K562 (cell line): ENCODE results near the gene FHIT. TPM values are rescaled to one million over a fixed set of nuclear protein-coding genes. Genes with fewer than 3 reads are reported as not detected.

Experiments
- ATAC-seq: fragments of 200-7000 bp; cut with Tn5 transposase; 3 replicates; pipeline ENCODE4 v1.9.1; 2020; ENCODE audit warnings: moderate library complexity
- BruUV-seq: library from RNA; stranded (reverse); fragments of 400-500 nt; replicated peaks from 2 replicates; lab custom pipeline; 2021; lab: Mats Ljungman, UMichigan
- CTCF ChIA-PET: fragments of 300-600 bp; formaldehyde crosslinking; extraction: SDS; loops from one replicate; lab custom pipeline; 2021; ENCODE audit warnings: low intra/inter-chr PET ratio; lab: Yijun Ruan, JAX
- POLR2A ChIA-PET: fragments of 300-600, 350-650 bp; sonication (Branson Sonifier 250); formaldehyde crosslinking; extraction: SDS; loops from one replicate; lab custom pipeline; 2021; ENCODE audit warnings: antibody characterized with exemption, inconsistent platforms; lab: Yijun Ruan, JAX
- DNase-seq, 4 experiments: peaks; one replicate each; pipeline versions ENCODE4 v3.0.0 to v3.0.0-alpha.2; 2011 to 2018; ENCODE audit warnings: low spot score in 3 of 4, mixed read lengths in 3 of 4; ENCODE audit errors: extremely low read depth in 1 of 4
- FAIRE-seq: peaks from 2 replicates; lab custom pipeline; 2011; peaks lifted over from hg19 to GRCh38; lab: Jason Lieb, UNC
- H2AFZ ChIP-seq: 2 replicates; pipeline ENCODE4 v1.6.0; 2011; ENCODE audit warnings: low read depth, low read length, control low read depth, inconsistent platforms
- H3K27ac ChIP-seq: fragments of 200-600 bp; 3 replicates; pipeline ENCODE4 v1.8.0; 2011; ENCODE audit warnings: low read depth, mild to moderate bottlenecking, control low read depth, inconsistent platforms, low read length, moderate library complexity, mixed read lengths; ENCODE audit errors: extremely low read depth
- H3K27me3 ChIP-seq, 2 experiments: fragments of 300-600 bp in 1 of 2; 2 replicates in 1 of 2; 3 replicates in 1 of 2; pipeline versions ENCODE4 v1.6.0 to v1.8.0; 2011; ENCODE audit warnings: inconsistent platforms in 2 of 2, low read length in 2 of 2, mild to moderate bottlenecking in 1 of 2, mixed read lengths in 1 of 2, moderate library complexity in 1 of 2; ENCODE audit not compliant: control insufficient read depth in 2 of 2, insufficient read depth in 2 of 2
- H3K36me3 ChIP-seq: fragments of 300-600 bp; 3 replicates; pipeline ENCODE4 v1.8.0; 2011; ENCODE audit warnings: mild to moderate bottlenecking, low read length, inconsistent platforms; ENCODE audit not compliant: control insufficient read depth, insufficient read depth
- H3K4me1 ChIP-seq, 2 experiments: fragments of 200-600 bp in 1 of 2; replicated peaks in 1 of 2; 2 replicates in 1 of 2; 3 replicates in 1 of 2; pipeline versions ENCODE4 v1.5.1 to v1.8.0; 2011; ENCODE audit warnings: inconsistent platforms in 2 of 2, low read length in 2 of 2, mild to moderate bottlenecking in 1 of 2, mixed read lengths in 1 of 2, moderate library complexity in 1 of 2; ENCODE audit not compliant: control insufficient read depth in 2 of 2, insufficient read depth in 2 of 2
- H3K4me2 ChIP-seq: 2 replicates; pipeline ENCODE4 v1.6.1; 2011; ENCODE audit warnings: low read length, control low read depth, inconsistent platforms, mixed read lengths; ENCODE audit not compliant: insufficient read depth
- H3K4me3 ChIP-seq: fragments of 200-600 bp; sonication (generic), shearing (Covaris generic); 2 replicates; pipeline ENCODE4 v1.5.1; 2016; ENCODE audit warnings: control low read depth, inconsistent platforms
- H3K79me2 ChIP-seq: fragments of 200-600 bp; 3 replicates; pipeline ENCODE4 v1.8.0; 2011; ENCODE audit warnings: low read length, inconsistent platforms; ENCODE audit not compliant: control insufficient read depth, insufficient read depth
- H3K9ac ChIP-seq, 2 experiments: 2 replicates each; pipeline versions ENCODE4 v1.6.0 to v1.6.1; 2011; ENCODE audit warnings: low read depth in 2 of 2, low read length in 2 of 2, control low read depth in 1 of 2, inconsistent platforms in 1 of 2, mild to moderate bottlenecking in 1 of 2, mixed read lengths in 1 of 2; ENCODE audit not compliant: insufficient read depth in 1 of 2
- H3K9me1 ChIP-seq: one replicate; pipeline ENCODE4 v1.6.0; 2011; ENCODE audit warnings: inconsistent platforms, mild to moderate bottlenecking, low read length, moderate library complexity; ENCODE audit not compliant: control insufficient read depth, insufficient read depth
- H3K9me3 ChIP-seq: replicated peaks from 2 replicates; pipeline ENCODE4 v1.5.1; 2011; ENCODE audit warnings: low read depth, low read length, inconsistent platforms; ENCODE audit not compliant: control insufficient read depth, insufficient read depth
- H4K20me1 ChIP-seq: replicated peaks from 2 replicates; pipeline ENCODE4 v1.6.1; 2011; ENCODE audit warnings: low read length, inconsistent platforms, mixed read lengths; ENCODE audit not compliant: control insufficient read depth, insufficient read depth
- EP300 ChIP-seq: IDR thresholded peaks from 2 replicates; pipeline ENCODE4 v1.6.1; 2012; ENCODE audit warnings: low read length, improper control_type of control experiment
- HDAC6 ChIP-seq: IDR thresholded peaks from 2 replicates; pipeline ENCODE4 v1.6.1; 2012; ENCODE audit warnings: low read depth, mild to moderate bottlenecking, control low read depth, inconsistent platforms, low read length, moderate library complexity
- HNRNPH1 ChIP-seq: fragments of 200-400 bp; formaldehyde crosslinking; optimal IDR thresholded peaks from 2 replicates; pipeline ENCODE3; 2017; ENCODE audit warnings: low read depth, mild to moderate bottlenecking, low read length, moderate library complexity
- JUND ChIP-seq, 2 experiments: IDR thresholded peaks; 2 replicates in 1 of 2; 3 replicates in 1 of 2; pipeline ENCODE4 v1.6.1; 2011; ENCODE audit warnings: borderline replicate concordance in 2 of 2, low read depth in 2 of 2, low read length in 2 of 2, improper control_type of control experiment in 1 of 2, missing biosample characterization in 1 of 2, missing genetic modification characterization in 1 of 2, missing genetic modification reagents in 1 of 2
- MAZ ChIP-seq, 2 experiments: fragments of 450-650 bp in 1 of 2; sonication (generic) in 1 of 2; formaldehyde crosslinking; IDR thresholded peaks in 1 of 2; conservative IDR thresholded peaks in 1 of 2; 2 replicates each; pipeline versions ENCODE4 v1.4.0 to v1.5.0; 2020; ENCODE audit warnings: mild to moderate bottlenecking in 1 of 2, missing genetic modification reagents in 1 of 2
- MYC ChIP-seq, 2 experiments: fragments of 250-450 bp in 1 of 2; sonication (Bioruptor Pico) in 1 of 2; IDR thresholded peaks; 2 replicates each; pipeline versions ENCODE4 v1.5.1 to v1.6.1; 2012 to 2021; ENCODE audit warnings: low read depth in 2 of 2, borderline replicate concordance in 1 of 2, improper control_type of control experiment in 1 of 2, low read length in 1 of 2, mild to moderate bottlenecking in 1 of 2, moderate library complexity in 1 of 2
- NFE2 ChIP-seq: IDR thresholded peaks from 2 replicates; pipeline ENCODE4 v1.6.1; 2014; ENCODE audit warnings: antibody characterized with exemption, low read depth
- NFYB ChIP-seq: IDR thresholded peaks from 2 replicates; pipeline ENCODE4 v1.6.1; 2011; ENCODE audit warnings: mild to moderate bottlenecking, moderate library complexity; ENCODE audit not compliant: insufficient read length; ENCODE audit errors: extremely low read depth
- SAP30 ChIP-seq: fragments of 200-600 bp; sonication (generic); IDR thresholded peaks from 2 replicates; pipeline ENCODE4 v1.6.1; 2012; ENCODE audit warnings: borderline replicate concordance, low read depth, mild to moderate bottlenecking, moderate library complexity, low read length, control low read depth, inconsistent platforms; ENCODE audit not compliant: insufficient read depth, poor library complexity, severe bottlenecking
- STAG1 ChIP-seq: sonication (generic); formaldehyde crosslinking; IDR thresholded peaks from 2 replicates; pipeline ENCODE4 v1.5.0; 2020; ENCODE audit warnings: missing genetic modification reagents, borderline replicate concordance
- TAF9B ChIP-seq: fragments of 450-650 bp; IDR thresholded peaks from 2 replicates; pipeline ENCODE4 v1.6.1; 2018; ENCODE audit warnings: mild to moderate bottlenecking; ENCODE audit not compliant: partially characterized antibody
- U2AF2 ChIP-seq: fragments of 200-400 bp; formaldehyde crosslinking; optimal IDR thresholded peaks from 2 replicates; pipeline ENCODE3; 2017; ENCODE audit warnings: low read depth, mild to moderate bottlenecking, low read length
- ZNF133 ChIP-seq: fragments of 250-450 bp; sonication (Bioruptor Pico); IDR thresholded peaks from 2 replicates; pipeline ENCODE4 v1.4.0; 2020; ENCODE audit warnings: mild to moderate bottlenecking
- ZNF212 ChIP-seq: fragments of 450-650 bp; formaldehyde crosslinking; IDR thresholded peaks from 2 replicates; pipeline ENCODE4 v1.4.0; 2020; ENCODE audit warnings: mild to moderate bottlenecking
- ZNF408 ChIP-seq: fragments of 250-450 bp; sonication (Bioruptor Pico); IDR thresholded peaks from 2 replicates; pipeline ENCODE4 v1.4.0; 2020; ENCODE audit warnings: low read depth, mild to moderate bottlenecking, moderate library complexity
- ZNF589 ChIP-seq: fragments of 200-800 bp; sonication (Bioruptor generic); IDR thresholded peaks from 2 replicates; pipeline ENCODE4 v1.6.1; 2016; ENCODE audit warnings: low read depth, missing genetic modification characterization, missing compliant biosample characterization
- whole genome bisulfite sequencing: fragments of 100-300 bp; shearing (Covaris generic); methylation state at CpG from one replicate; pipeline ENCODE4 v1.1.6; 2016; ENCODE audit warnings: low coverage, mixed read lengths; ENCODE audit not compliant: insufficient coverage; ENCODE audit errors: missing lambda C conversion rate; 5-methylcytosine and 5-hydroxymethylcytosine counted together
- in situ Hi-C: fragments of 300-500 bp; cut with MboI; formaldehyde crosslinking; loops from 4 replicates; pipeline ENCODE4 v1.15.0; 2018; ENCODE audit warnings: inconsistent platforms, mixed read lengths
- intact Hi-C: fragments of 100-400 bp; cut with micrococcal nuclease; formaldehyde crosslinking; loops from 2 replicates; pipeline ENCODE4 v1.14.2; 2022
- polyA plus RNA-seq, 8 experiments: library from polyadenylated mRNA; depleted of rRNA in 4 of 8; stranded (reverse) in 5 of 8; unstranded in 3 of 8; fragments of >200 nt; fragmentation: Nextera tagmentation in 2 of 8; fragmentation: Illumina TruSeq in 1 of 8; extraction: Ambion mirVana in 2 of 8; extraction: Trizol in 1 of 8; gene quantifications; 2 replicates each; pipeline versions ENCODE4 v1.2.1 to v1.2.3, GENCODE V29; 2011 to 2014; ENCODE audit warnings: inconsistent platforms in 1 of 8, missing spikeins in 1 of 8
- total RNA-seq, 7 experiments: library from RNA; depleted of rRNA in 6 of 7; stranded (reverse); fragments of >200 nt in 6 of 7; fragmentation: Illumina TruSeq in 2 of 7; extraction: Trizol in 2 of 7; gene quantifications; 2 replicates each; pipeline versions ENCODE4 v1.2.1 to v1.2.3, GENCODE V29; 2011 to 2021; ENCODE audit warnings: low replicate concordance in 1 of 7
- TF ChIP-seq, protein P1 (sequence below): sonication (generic); IDR thresholded peaks from 2 replicates; pipeline ENCODE4 v1.6.1; 2016
- TF ChIP-seq, protein P2 (sequence below), 2 experiments: fragments of 450-650 bp; conservative IDR thresholded peaks; 2 replicates each; pipeline ENCODE4 v1.6.1; 2017; ENCODE audit warnings: mild to moderate bottlenecking in 2 of 2, moderate library complexity in 2 of 2
- TF ChIP-seq, protein P3 (sequence below), 2 experiments: fragments of 250-450 bp in 1 of 2; fragments of 450-650 bp in 1 of 2; sonication (Bioruptor Pico) in 1 of 2; IDR thresholded peaks; 2 replicates each; pipeline versions ENCODE4 v1.6.1 to v1.8.0; 2016 to 2021; ENCODE audit warnings: mild to moderate bottlenecking in 2 of 2, moderate library complexity in 2 of 2, missing compliant biosample characterization in 1 of 2, missing genetic modification characterization in 1 of 2

Gene FHIT
- total and polyA plus RNA-seq, 9 of the 15 experiments (the other 6 are each of a cell fraction or from before 2014, with no cell fraction given), result 1.7 to 9.1 (median 4.3) TPM

DNA sequence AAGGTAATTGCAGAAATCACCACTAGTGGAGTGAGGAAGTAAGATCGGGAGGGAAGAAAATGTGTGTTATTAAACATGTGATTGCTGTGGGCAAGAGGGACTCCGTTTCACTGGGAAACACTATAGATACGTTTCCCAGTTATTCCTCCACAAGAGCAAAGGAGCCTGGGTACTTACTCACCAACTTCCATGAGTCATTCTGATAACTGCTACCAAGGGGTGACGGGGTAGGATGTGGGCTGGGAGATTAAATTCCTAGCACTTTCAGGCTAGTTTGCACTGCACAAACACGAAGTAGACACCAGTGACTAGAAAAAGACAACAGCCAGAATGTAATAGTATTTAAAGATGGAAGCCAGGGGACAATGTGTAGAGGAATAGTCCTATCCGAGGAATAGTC lies 1388.6 kb downstream of the FHIT start:
- Histone ChIP-seq H3K4me3 (no peak overlapping the region), H3K27me3 (no peaks in the 10 kb centered on the region), H3K79me2 (no peaks in the 10 kb centered on the region), H4K20me1 (no peaks in the 10 kb centered on the region), H3K4me1 (no peaks in the 10 kb centered on the region), H3K9me1 (no peaks in the 10 kb centered on the region), H3K9me3 (no peaks in the 10 kb centered on the region), H3K4me2 (no peak overlapping the region), H3K36me3 (no peaks in the 10 kb centered on the region), H2AFZ (no peak overlapping the region), H3K27ac (peak overlapping the region; percentile 51; the same call in 1 of the 3 replicates), H3K9ac (no peak overlapping the region)
- no TSS peak for BruUV-seq
- in situ Hi-C loops, result loop anchor here (25.0 kb wide), 1 partner anchor 275 kb away; no protein-coding TSS in a partner anchor
- intact Hi-C loops, result no loop called here
- CTCF ChIA-PET, result no interaction called here
- POLR2A ChIA-PET, result no interaction called here
- FAIRE-seq, result no peak
- ATAC-seq, result no peak
- DNase-seq, result peak in 3 of 4 experiments; percentile 2 to 32 (median 30)
- 17% methylated on average over 3 of the region's 6 CpGs for WGBS
- TF ChIP-seq NFE2 (no peak), NFYB (no peak), HNRNPH1 (no peak), JUND (IDR thresholded peaks at IDR 0.05; ENCODE audit: borderline replicate concordance, low read depth, low read length) (peak; percentile 79), JUND (tag; IDR thresholded peaks at IDR 0.05; ENCODE audit: borderline replicate concordance, low read depth, low read length) (peak; percentile 62; the same call in 1 of the 3 replicates), U2AF2 (no peak), ZNF212 (CRISPR knock-in tag) (no peak), STAG1 (no peak), MYC (IDR thresholded peaks at IDR 0.05; ENCODE audit: low read depth, low read length) (no peak), MYC (CRISPR knock-in tag; IDR thresholded peaks at IDR 0.05; ENCODE audit: borderline replicate concordance, low read depth) (no peak), TAF9B (no peak), SAP30 (no peak), ZNF589 (no peak), ZNF408 (CRISPR knock-in tag) (no peak), ZNF133 (CRISPR knock-in tag) (no peak), EP300 (peak; percentile 28; the same call in 1 of the 2 replicates), MAZ (CRISPR knock-in tag; conservative IDR thresholded peaks at IDR 0.05 in 1 of 2, IDR thresholded peaks at IDR 0.05 in 1 of 2) (no peak), HDAC6 (no peak)
- TF ChIP-seq, protein P1, sequence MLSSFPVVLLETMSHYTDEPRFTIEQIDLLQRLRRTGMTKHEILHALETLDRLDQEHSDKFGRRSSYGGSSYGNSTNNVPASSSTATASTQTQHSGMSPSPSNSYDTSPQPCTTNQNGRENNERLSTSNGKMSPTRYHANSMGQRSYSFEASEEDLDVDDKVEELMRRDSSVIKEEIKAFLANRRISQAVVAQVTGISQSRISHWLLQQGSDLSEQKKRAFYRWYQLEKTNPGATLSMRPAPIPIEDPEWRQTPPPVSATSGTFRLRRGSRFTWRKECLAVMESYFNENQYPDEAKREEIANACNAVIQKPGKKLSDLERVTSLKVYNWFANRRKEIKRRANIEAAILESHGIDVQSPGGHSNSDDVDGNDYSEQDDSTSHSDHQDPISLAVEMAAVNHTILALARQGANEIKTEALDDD, result peak; percentile 26; the same call in 1 of the 2 replicates
- TF ChIP-seq, protein P2, sequence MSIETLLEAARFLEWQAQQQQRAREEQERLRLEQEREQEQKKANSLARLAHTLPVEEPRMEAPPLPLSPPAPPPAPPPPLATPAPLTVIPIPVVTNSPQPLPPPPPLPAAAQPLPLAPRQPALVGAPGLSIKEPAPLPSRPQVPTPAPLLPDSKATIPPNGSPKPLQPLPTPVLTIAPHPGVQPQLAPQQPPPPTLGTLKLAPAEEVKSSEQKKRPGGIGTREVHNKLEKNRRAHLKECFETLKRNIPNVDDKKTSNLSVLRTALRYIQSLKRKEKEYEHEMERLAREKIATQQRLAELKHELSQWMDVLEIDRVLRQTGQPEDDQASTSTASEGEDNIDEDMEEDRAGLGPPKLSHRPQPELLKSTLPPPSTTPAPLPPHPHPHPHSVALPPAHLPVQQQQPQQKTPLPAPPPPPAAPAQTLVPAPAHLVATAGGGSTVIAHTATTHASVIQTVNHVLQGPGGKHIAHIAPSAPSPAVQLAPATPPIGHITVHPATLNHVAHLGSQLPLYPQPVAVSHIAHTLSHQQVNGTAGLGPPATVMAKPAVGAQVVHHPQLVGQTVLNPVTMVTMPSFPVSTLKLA (conservative IDR thresholded peaks at IDR 0.05), result no peak
- TF ChIP-seq, protein P3, sequence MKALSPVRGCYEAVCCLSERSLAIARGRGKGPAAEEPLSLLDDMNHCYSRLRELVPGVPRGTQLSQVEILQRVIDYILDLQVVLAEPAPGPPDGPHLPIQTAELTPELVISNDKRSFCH (CRISPR knock-in tag; IDR thresholded peaks at IDR 0.05), result no peak
- TF ChIP-seq, protein P3 (tag; IDR thresholded peaks at IDR 0.05), result no peak
